Measurements from ENCODE around the gene PSMB11. TPM values are rescaled to one million over a fixed set of nuclear protein-coding genes. Genes with fewer than 3 reads are reported as not detected.

Gene PSMB11
- total RNA-seq, 1 experiment from 2014 or later = not detected

GRCh38 chr14:23069413-23069806 is 27.4 kb downstream of the PSMB11 start:
- CTCF ChIA-PET = interaction anchor here (0.6 to 16.3 kb wide), 52 partner anchors 10 to 1618 kb away, joined by 3 to 620 read pairs (median 6); partner anchors contain the start of genes ACIN1, AJUBA, C14orf119 and CDH24
- Mint-ChIP-seq H3K27me3 (ENCODE audit: insufficient read depth, unreplicated experiment) (no peaks in the 10 kb centered on the region), H3K36me3 (ENCODE audit: insufficient read depth, unreplicated experiment) (peaks cover 82% of the 10 kb centered on the region), H3K27ac (ENCODE audit: low read depth, unreplicated experiment) (no peak overlapping the region), H3K4me3 (ENCODE audit: unreplicated experiment) (no peak overlapping the region), H3K9me3 (ENCODE audit: unreplicated experiment) (no peaks in the 10 kb centered on the region), H3K4me1 (ENCODE audit: insufficient read depth, unreplicated experiment) (peaks cover 26% of the 10 kb centered on the region)
- intact Hi-C loops (cut with micrococcal nuclease) = loop anchor here (1.0 kb wide), 1 partner anchor 40 kb away; no protein-coding TSS in a partner anchor
- no peak for TF ChIP-seq CTCF (IDR thresholded peaks at IDR 0.05; ENCODE audit: unreplicated experiment)
- no peak for DNase-seq (ENCODE audit: unreplicated experiment)
- TSS peak; percentile 0 for BruUV-seq (replicated peaks)
- POLR2A ChIA-PET = interaction anchor here (0.7 to 1.9 kb wide), 12 partner anchors 9 to 233 kb away, joined by 3 to 27 read pairs (median 4); partner anchors contain the start of genes ACIN1, AJUBA, C14orf119 and CDH24

- Mint-ChIP-seq H3K27me3 (ENCODE audit: insufficient read depth, unreplicated experiment) (no peaks in the 10 kb centered on the region), H3K36me3 (ENCODE audit: insufficient read depth, unreplicated experiment) (peaks cover 82% of the 10 kb centered on the region), H3K9me3 (ENCODE audit: unreplicated experiment) (no peaks in the 10 kb centered on the region), H3K4me3 (ENCODE audit: unreplicated experiment) (peak overlapping the region; percentile 85), H3K4me1 (ENCODE audit: insufficient read depth, unreplicated experiment) (peaks cover 26% of the 10 kb centered on the region), H3K27ac (ENCODE audit: low read depth, unreplicated experiment) (peak overlapping the region; percentile 88)
- no TSS peak for BruUV-seq (replicated peaks)
- TF ChIP-seq CTCF (IDR thresholded peaks at IDR 0.05; ENCODE audit: unreplicated experiment) = no peak
- no peak for DNase-seq (ENCODE audit: unreplicated experiment)
- intact Hi-C loops (cut with micrococcal nuclease) = no loop called here
- POLR2A ChIA-PET = interaction anchor here (0.6 to 3.2 kb wide), 23 partner anchors 8 to 305 kb away, joined by 3 to 66 read pairs (median 4); partner anchors contain the start of genes ACIN1, AJUBA, C14orf119 and HAUS4
- CTCF ChIA-PET = interaction anchor here (0.6 to 3.7 kb wide), 29 partner anchors 9 to 1969 kb away, joined by 3 to 27 read pairs (median 4); partner anchors contain the start of genes ACIN1 and C14orf119
These were observed 28.5 kb downstream of the PSMB11 start for GRCh38 chr14:23070262-23071129.

GRCh38 chr14:23071244-23071920 is 29.4 kb downstream of the PSMB11 start:
- Mint-ChIP-seq H3K36me3 (ENCODE audit: insufficient read depth, unreplicated experiment) (peaks cover 82% of the 10 kb centered on the region), H3K27ac (ENCODE audit: low read depth, unreplicated experiment) (peak overlapping the region; percentile 88), H3K27me3 (ENCODE audit: insufficient read depth, unreplicated experiment) (no peaks in the 10 kb centered on the region), H3K4me1 (ENCODE audit: insufficient read depth, unreplicated experiment) (peaks cover 19% of the 10 kb centered on the region), H3K4me3 (ENCODE audit: unreplicated experiment) (peak overlapping the region; percentile 85), H3K9me3 (ENCODE audit: unreplicated experiment) (no peaks in the 10 kb centered on the region)
- POLR2A ChIA-PET = interaction anchor here (0.5 to 3.2 kb wide), 27 partner anchors 9 to 1489 kb away, joined by 3 to 66 read pairs (median 4); partner anchors contain the start of genes ACIN1, AJUBA, C14orf119 and OXA1L
- CTCF ChIA-PET = interaction anchor here (0.7 to 3.7 kb wide), 22 partner anchors 8 to 1970 kb away, joined by 3 to 27 read pairs (median 4); partner anchors contain the start of genes ACIN1 and C14orf119
- DNase-seq (ENCODE audit: unreplicated experiment) = peak; percentile 89
- intact Hi-C loops (cut with micrococcal nuclease) = no loop called here
- no TSS peak for BruUV-seq (replicated peaks)
- TF ChIP-seq CTCF (IDR thresholded peaks at IDR 0.05; ENCODE audit: unreplicated experiment) = no peak

Data from MCF 10A (cell line).